ENCODE data around the gene FAM13A.

Gene FAM13A

GRCh38 chr4:88725986-88726385 is 331.0 kb downstream of the FAM13A start:
- TF ChIP-seq CTCF (IDR thresholded peaks at IDR 0.05; ENCODE audit: low read depth, low read length, missing control alignments) = no peak
- in situ Hi-C loops (cut with HindIII; ENCODE audit: low sequenced_read_pairs) = no loop called here

GRCh38 chr4:88725143-88725542 is 331.8 kb downstream of the FAM13A start:
- no peak for TF ChIP-seq CTCF (IDR thresholded peaks at IDR 0.05; ENCODE audit: low read depth, low read length, missing control alignments)
- DNase-seq (ENCODE audit: low read depth) = no peak
- H3K4me3 ChIP-seq (ENCODE audit: low read depth, low read length) = no peak overlapping the region
- in situ Hi-C loops (cut with HindIII; ENCODE audit: low sequenced_read_pairs) = no loop called here

More at GRCh38 chr4:88725986-88726385, 331.0 kb downstream of the FAM13A start:
- H3K4me3 ChIP-seq (ENCODE audit: low read depth, low read length) = no peak overlapping the region
- no peak for DNase-seq (ENCODE audit: low read depth)

- in situ Hi-C loops (cut with HindIII; ENCODE audit: low sequenced_read_pairs) = loop anchor here (25.0 kb wide), 1 partner anchor 288 kb away; no protein-coding TSS in a partner anchor
- H3K4me3 ChIP-seq (ENCODE audit: low read depth, low read length) = no peak overlapping the region
- DNase-seq (ENCODE audit: low read depth) = no peak
- TF ChIP-seq CTCF (IDR thresholded peaks at IDR 0.05; ENCODE audit: low read depth, low read length, missing control alignments) = no peak
Measured at GRCh38 chr4:88724406-88724805, 332.6 kb downstream of the FAM13A start.

GRCh38 chr4:88722828-88723227 is 334.2 kb downstream of the FAM13A start:
- in situ Hi-C loops (cut with HindIII; ENCODE audit: low sequenced_read_pairs) = loop anchor here (25.0 kb wide), 1 partner anchor 289 kb away; no protein-coding TSS in a partner anchor
- TF ChIP-seq CTCF (IDR thresholded peaks at IDR 0.05; ENCODE audit: low read depth, low read length, missing control alignments) = no peak
- no peak overlapping the region for H3K4me3 ChIP-seq (ENCODE audit: low read depth, low read length)
- no peak for DNase-seq (ENCODE audit: low read depth)

GRCh38 chr4:88722276-88722780 is 334.7 kb downstream of the FAM13A start:
- no peak for DNase-seq (ENCODE audit: low read depth)
- in situ Hi-C loops (cut with HindIII; ENCODE audit: low sequenced_read_pairs) = loop anchor here (25.0 kb wide), 1 partner anchor 290 kb away; no protein-coding TSS in a partner anchor
- H3K4me3 ChIP-seq (ENCODE audit: low read depth, low read length) = no peak overlapping the region
- no peak for TF ChIP-seq CTCF (IDR thresholded peaks at IDR 0.05; ENCODE audit: low read depth, low read length, missing control alignments)

- no peak for TF ChIP-seq CTCF (IDR thresholded peaks at IDR 0.05; ENCODE audit: low read depth, low read length, missing control alignments)
- in situ Hi-C loops (cut with HindIII; ENCODE audit: low sequenced_read_pairs) = loop anchor here (25.0 kb wide), 1 partner anchor 292 kb away; no protein-coding TSS in a partner anchor
- DNase-seq (ENCODE audit: low read depth) = no peak
- no peak overlapping the region for H3K4me3 ChIP-seq (ENCODE audit: low read depth, low read length)
Measured at GRCh38 chr4:88720451-88721428, 336.2 kb downstream of the FAM13A start.

Measured in astrocyte of the cerebellum (primary cell).